KMS-11 (cell line): ENCODE data around the gene MYOD1.

Source experiments
- H2AFZ ChIP-seq: fragments of 200-600 bp; sonication (generic); 2 replicates; pipeline ENCODE4 v1.6.1; 2016; ENCODE audit warnings: antibody characterized with exemption, mixed run types, low read depth
- H3K27ac ChIP-seq: fragments of 200-600 bp; sonication (generic); 2 replicates; pipeline ENCODE4 v1.6.1; 2016; ENCODE audit warnings: mild to moderate bottlenecking, mixed run types
- H3K27me3 ChIP-seq: fragments of 200-600 bp; sonication (generic); 2 replicates; pipeline ENCODE4 v1.6.1; 2017; ENCODE audit warnings: mild to moderate bottlenecking, low read depth, mixed run types, moderate library complexity; ENCODE audit not compliant: insufficient read depth
- H3K36me3 ChIP-seq: fragments of 200-600 bp; sonication (generic); 2 replicates; pipeline ENCODE4 v1.6.1; 2017; ENCODE audit warnings: mild to moderate bottlenecking, mixed run types; ENCODE audit not compliant: insufficient read depth
- H3K4me1 ChIP-seq: fragments of 200-600 bp; sonication (generic); 2 replicates; pipeline ENCODE4 v1.6.1; 2016; ENCODE audit warnings: mild to moderate bottlenecking, low read depth, mixed run types; ENCODE audit not compliant: poor library complexity, severe bottlenecking
- H3K4me2 ChIP-seq: fragments of 200-600 bp; sonication (generic); 2 replicates; pipeline ENCODE4 v1.7.0; 2016; ENCODE audit warnings: mild to moderate bottlenecking, mixed run types
- H3K4me3 ChIP-seq: fragments of 200-600 bp; sonication (generic); IDR thresholded peaks from 2 replicates; pipeline ENCODE4 v1.6.1; 2017; ENCODE audit warnings: low read depth, low read length, mixed read lengths; ENCODE audit not compliant: insufficient read depth
- H3K79me2 ChIP-seq: fragments of 200-600 bp; sonication (generic); 2 replicates; pipeline ENCODE4 v1.6.1; 2016; ENCODE audit warnings: low read depth, mixed run types; ENCODE audit not compliant: insufficient read depth
- H3K9ac ChIP-seq: fragments of 200-600 bp; sonication (generic); 2 replicates; pipeline ENCODE4 v1.6.1; 2016; ENCODE audit warnings: mild to moderate bottlenecking, mixed run types
- H4K20me1 ChIP-seq: fragments of 200-600 bp; sonication (generic); 2 replicates; pipeline ENCODE4 v1.6.1; 2016; ENCODE audit warnings: mild to moderate bottlenecking, mixed run types; ENCODE audit not compliant: insufficient read depth
- TF ChIP-seq, protein P1 (sequence below): fragments of 200-600 bp; sonication (generic); conservative IDR thresholded peaks from 2 replicates; pipeline ENCODE4 v1.6.1; 2017; ENCODE audit warnings: low read depth, mild to moderate bottlenecking, antibody characterized with exemption, low read length, moderate library complexity, mixed read lengths

MYOD1 gene

GRCh38 chr11:17724020-17724908, 4.9 kb downstream of the MYOD1 start:
- Histone ChIP-seq H3K27me3 (no peaks in the 10 kb centered on the region), H3K79me2 (no peaks in the 10 kb centered on the region), H3K4me1 (no peaks in the 10 kb centered on the region), H3K4me2 (no peak overlapping the region), H4K20me1 (no peaks in the 10 kb centered on the region), H3K36me3 (no peaks in the 10 kb centered on the region), H3K9ac (no peak overlapping the region), H2AFZ (no peak overlapping the region), H3K4me3 (no peak overlapping the region), H3K27ac (no peak overlapping the region)
- TF ChIP-seq, protein P1, sequence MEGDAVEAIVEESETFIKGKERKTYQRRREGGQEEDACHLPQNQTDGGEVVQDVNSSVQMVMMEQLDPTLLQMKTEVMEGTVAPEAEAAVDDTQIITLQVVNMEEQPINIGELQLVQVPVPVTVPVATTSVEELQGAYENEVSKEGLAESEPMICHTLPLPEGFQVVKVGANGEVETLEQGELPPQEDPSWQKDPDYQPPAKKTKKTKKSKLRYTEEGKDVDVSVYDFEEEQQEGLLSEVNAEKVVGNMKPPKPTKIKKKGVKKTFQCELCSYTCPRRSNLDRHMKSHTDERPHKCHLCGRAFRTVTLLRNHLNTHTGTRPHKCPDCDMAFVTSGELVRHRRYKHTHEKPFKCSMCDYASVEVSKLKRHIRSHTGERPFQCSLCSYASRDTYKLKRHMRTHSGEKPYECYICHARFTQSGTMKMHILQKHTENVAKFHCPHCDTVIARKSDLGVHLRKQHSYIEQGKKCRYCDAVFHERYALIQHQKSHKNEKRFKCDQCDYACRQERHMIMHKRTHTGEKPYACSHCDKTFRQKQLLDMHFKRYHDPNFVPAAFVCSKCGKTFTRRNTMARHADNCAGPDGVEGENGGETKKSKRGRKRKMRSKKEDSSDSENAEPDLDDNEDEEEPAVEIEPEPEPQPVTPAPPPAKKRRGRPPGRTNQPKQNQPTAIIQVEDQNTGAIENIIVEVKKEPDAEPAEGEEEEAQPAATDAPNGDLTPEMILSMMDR: no peak

DNA sequence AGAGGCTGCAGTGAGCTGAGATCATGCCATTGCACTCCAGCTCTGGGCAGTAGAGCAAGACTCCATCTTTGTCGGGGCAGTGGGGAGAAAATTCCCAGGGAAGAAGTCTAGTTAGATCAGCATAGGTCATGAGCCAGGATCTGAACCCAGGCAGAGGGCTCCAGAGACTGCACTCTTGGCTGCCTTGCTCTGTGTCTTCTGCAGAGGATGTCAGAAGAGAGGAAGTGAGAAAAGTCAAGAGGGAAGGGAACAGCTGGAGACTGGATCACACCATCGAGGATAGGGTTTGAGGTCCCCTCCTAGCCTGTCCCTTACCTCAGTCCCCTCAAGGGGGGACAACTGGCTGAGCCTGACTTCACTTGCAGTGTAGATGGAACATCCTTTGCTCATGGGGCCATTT, 5.8 kb downstream of the MYOD1 start:
- no peak overlapping the region for H3K9ac ChIP-seq
- H3K4me3 ChIP-seq: no peak overlapping the region
- H3K4me1 ChIP-seq: no peaks in the 10 kb centered on the region
- H3K36me3 ChIP-seq: no peaks in the 10 kb centered on the region
- no peak overlapping the region for H3K4me2 ChIP-seq
- no peak overlapping the region for H3K27ac ChIP-seq
- no peak overlapping the region for H2AFZ ChIP-seq
- no peaks in the 10 kb centered on the region for H3K79me2 ChIP-seq
- TF ChIP-seq, protein P1: no peak
- no peaks in the 10 kb centered on the region for H3K27me3 ChIP-seq
- no peaks in the 10 kb centered on the region for H4K20me1 ChIP-seq

GRCh38 chr11:17730137-17730536, 10.8 kb downstream of the MYOD1 start:
- TF ChIP-seq, protein P1: no peak
- Histone ChIP-seq H3K4me2 (no peak overlapping the region), H3K36me3 (no peaks in the 10 kb centered on the region), H3K27ac (no peak overlapping the region), H4K20me1 (no peaks in the 10 kb centered on the region), H3K4me3 (no peak overlapping the region), H3K27me3 (no peaks in the 10 kb centered on the region), H2AFZ (no peak overlapping the region), H3K79me2 (no peaks in the 10 kb centered on the region), H3K4me1 (no peaks in the 10 kb centered on the region), H3K9ac (no peak overlapping the region)

DNA sequence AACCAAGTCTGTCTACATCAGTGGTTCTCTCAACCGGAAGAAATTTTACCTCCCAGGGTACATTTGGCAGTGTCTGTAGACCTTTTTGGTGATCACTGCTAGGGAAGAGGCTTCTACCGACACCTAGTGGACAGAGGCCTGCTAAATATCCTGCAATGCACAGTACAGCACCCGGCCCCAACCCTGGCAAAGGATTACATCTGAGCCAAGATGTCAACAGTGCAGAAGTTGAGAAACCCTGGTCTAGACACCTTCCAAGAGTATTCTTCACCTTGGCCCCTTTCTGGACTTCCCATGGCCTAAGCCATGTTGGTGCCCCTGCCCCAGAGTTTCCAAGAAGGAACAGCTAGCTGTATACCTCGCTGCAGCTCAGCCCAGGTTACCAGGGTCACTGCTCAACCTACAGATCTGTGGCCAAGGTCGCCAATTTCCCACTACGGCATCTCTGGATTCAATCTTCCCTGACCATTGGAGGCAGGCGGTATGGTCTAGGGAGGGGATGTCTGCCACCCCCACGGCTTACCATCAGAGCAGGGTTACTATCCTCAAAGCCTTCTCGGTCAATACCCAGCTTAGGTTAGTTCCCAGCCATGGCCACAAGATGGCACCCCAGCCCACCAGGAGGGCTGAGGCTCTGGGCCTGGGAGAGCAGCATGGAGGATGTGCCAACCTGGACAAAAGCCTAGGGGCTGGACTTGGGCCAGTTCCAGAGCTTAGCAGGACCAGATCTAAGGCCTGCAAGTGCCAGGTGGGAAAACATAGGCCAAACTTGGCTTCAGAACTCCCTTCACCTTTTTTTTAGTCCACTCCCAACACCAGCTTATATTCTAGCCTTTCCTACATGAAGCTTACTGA, 11.5 kb downstream of the MYOD1 start:
- no peaks in the 10 kb centered on the region for H4K20me1 ChIP-seq
- no peak overlapping the region for H3K4me3 ChIP-seq
- H3K79me2 ChIP-seq: no peaks in the 10 kb centered on the region
- no peak overlapping the region for H2AFZ ChIP-seq
- no peaks in the 10 kb centered on the region for H3K36me3 ChIP-seq
- no peaks in the 10 kb centered on the region for H3K4me1 ChIP-seq
- H3K27ac ChIP-seq: no peak overlapping the region
- TF ChIP-seq, protein P1: peak; percentile 84
- H3K9ac ChIP-seq: no peak overlapping the region
- no peak overlapping the region for H3K4me2 ChIP-seq
- H3K27me3 ChIP-seq: no peaks in the 10 kb centered on the region
